H4 (cell line): ENCODE data around the gene PLAGL2. TPM values are rescaled to one million over a fixed set of nuclear protein-coding genes. Genes with fewer than 3 reads are reported as not detected.
"Not testable (repeated sequence)": the region's sequence is repeated elsewhere in the genome, so short reads cannot be mapped to it uniquely, and the experiment has no call there.

Source experiments
- DNase-seq: peaks from one replicate; pipeline ENCODE4 v3.0.0-alpha.2; 2015; ENCODE audit warnings: low spot score
- total RNA-seq: library from RNA; depleted of rRNA; stranded (reverse); fragments of >200 nt; shearing (Covaris generic); gene quantifications from 2 replicates; pipeline ENCODE4 v1.2.3, GENCODE V29; 2014

The PLAGL2 gene
- total RNA-seq, 1 experiment from 2014 or later = 3.7 TPM

DNA sequence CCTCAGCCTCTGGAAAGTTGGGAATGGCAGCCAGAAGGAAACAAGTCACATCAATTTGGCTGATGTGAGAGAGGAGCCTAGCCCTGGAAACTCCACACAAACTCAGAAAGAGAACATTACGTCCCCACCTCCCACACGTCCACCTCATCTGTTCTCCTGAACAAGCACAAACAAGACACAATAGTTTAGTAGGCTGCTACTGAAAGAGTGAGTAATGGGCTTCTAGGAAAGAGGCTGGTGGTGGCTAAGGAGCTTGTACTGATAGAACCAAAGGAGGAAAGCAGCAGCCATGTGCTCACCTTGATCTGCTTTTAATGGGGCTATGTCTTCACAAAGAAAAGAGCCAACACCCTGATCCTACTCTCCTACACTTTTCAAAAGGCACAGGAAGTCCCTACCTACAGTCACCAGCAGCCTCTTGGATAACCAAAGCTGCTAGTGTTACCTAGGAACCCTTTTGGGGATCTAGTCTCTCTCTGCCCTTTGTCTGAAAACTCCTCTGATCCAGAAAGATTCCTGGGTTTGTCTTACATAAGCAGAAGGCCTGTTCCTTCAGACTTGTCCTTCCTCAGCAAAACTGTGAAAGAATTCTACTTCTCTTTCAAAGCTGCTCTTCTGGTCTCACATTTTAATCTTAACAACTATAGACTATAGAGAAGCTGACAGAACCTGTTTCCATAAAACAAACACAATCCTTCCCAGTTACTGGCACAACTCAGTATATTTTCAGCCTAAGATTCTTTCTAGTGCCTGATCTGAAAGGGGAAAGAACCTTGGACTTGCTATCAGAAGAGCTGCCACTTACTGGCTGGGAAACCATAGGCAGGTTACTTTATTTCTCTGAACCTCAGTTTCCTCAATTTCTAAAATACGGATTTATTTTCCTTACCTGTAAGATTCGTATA lies 3.1 kb downstream of the PLAGL2 start:
- no peak for DNase-seq

DNA sequence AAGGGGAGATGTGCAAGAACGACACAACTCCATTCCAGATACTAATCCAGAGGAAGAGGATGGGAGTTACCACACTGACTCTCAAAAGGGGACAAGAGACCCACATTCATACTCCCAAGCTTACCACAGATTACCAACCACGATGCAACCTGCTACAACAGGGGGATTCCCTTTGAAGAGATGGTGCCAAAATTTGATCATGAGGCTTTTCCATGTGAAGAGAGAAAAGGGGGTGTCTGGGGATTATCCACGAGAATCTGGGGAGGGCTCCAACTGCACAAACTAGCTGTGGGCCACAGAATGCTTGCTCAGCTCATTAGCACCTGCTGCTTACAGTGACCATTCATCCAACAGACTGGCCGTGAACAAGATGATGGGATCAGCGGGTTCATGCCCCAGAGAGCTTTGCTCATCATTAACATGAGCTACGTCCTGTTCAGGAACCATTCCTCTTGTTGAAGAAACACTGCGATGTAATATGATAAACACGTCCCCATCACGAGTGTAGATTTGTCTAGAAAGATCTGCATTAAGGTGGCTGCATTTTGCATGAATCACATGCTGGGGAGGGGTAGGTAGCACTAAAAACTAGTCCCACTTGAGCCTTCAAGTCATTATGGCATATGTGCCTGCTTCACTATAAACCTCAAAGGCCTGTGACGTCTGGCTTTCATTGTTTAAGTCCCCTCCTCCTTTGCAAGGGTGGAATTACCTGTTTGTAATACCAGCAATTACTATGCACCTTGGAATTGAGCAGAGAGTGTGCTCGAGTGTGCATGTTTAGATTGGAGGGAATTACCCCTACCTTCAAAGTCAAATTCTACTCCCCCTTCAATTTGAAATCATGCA lies 4.0 kb downstream of the PLAGL2 start:
- DNase-seq = no peak

DNA sequence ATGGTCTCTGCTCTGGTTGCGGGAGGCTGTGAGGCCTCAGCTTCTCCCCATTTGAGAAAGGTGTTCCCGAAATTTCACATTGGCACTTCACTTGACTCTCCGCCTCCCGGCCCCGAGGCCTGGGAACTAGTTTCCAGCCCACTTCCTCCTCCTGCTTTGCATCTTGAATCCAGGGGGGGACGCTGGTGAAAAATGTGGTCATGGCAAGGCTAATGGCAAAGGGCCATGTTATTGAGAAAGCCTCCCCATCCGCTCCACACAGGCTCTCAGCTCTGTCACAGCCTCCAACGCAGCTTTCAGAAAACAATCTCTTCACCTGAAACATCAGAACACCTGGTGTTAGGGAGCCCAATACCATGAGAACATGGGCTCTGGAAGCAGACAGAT lies 5.6 kb downstream of the PLAGL2 start:
- no peak for DNase-seq

DNA sequence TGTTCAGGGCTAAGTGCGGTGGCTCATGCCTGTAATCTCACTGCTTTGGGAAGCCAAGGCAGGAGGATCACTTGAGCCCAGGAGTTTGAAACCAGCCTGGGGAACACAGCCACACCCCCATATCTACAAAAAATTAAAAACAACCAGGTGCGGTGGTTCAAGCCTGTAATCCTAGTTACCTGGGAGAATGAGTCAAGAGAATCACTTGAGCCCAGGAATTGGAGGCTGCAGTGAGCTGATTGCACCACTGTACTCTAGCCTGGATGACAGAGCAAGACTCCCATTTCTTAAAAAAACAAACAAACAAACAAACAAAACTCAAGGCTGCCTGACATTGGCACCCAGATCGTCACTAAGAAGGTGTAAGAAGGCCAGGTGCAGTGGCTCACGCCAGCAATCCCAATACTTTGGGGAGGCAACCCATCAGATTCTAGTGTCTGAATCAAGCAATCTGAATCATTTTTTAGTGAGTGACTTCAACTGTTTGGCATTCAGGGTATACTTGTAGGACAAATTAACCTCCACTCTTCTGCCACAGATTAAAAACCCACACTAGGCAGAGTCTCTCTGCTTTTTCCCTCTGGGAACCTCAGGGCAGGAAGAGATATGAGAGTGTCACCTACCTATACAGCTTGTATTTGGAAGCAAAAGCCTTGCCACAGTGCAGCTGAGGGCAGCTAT lies 6.1 kb downstream of the PLAGL2 start:
- no peak for DNase-seq

DNA sequence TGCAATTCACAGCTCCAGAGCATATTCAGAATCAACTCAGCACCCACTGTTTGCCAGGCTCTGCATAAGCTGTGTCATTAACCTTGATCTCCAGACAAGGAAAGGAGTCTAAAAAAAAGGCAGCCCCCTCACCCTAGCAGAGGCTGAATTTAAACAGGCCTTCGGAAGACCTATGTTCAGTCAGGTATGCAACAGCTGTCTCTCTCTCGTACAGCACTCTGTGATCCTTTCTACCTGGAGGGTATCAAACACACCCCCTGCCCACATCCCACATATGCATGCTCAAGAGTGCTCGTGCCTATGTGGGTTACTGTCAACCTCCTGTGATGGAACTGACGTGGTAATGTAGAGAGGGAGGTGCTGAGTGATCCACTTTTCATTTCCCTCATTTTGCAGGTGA lies 8.5 kb downstream of the PLAGL2 start:
- no peak for DNase-seq

DNA sequence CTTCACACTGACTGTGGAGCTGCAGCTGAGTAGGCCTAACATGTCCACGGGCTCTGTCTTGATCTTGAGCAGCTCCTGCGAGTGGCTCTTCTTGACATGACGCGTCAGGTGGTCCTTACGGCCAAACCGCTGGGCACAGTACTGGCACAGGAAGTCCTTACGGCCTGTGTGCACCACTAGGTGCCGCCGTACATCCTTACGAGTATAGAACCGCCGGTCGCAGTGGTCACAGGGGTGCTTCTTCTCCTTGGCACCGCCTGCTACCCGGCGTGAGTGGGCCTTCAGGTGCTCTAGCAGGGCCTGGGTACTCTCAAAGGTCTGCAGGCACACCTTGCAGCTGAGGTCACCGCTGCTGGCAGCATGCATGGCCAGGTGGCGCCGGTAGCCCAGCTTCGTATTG lies 10.4 kb downstream of the PLAGL2 start:
- DNase-seq = not testable (repeated sequence)

DNA sequence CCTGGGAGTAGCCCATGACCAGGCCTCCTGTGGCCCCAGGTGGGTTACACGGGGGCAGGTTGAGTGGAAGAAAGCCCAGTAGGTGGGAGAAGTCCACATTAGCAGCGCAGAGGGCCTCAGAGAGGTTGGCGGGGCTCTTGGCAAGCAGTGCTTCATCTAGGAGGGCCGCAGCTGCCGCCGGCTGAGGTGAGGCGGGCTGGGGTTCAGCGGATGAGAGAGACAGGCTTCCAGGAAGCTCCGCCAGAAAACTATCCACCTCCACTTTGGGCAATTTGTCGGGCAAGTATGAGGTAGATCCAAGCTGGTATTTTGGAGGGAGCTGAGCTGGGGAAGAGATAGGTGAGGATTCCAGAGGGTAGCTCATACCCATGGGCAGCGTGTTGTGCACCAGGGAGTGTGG lies 10.9 kb downstream of the PLAGL2 start:
- not testable (repeated sequence) for DNase-seq

DNA sequence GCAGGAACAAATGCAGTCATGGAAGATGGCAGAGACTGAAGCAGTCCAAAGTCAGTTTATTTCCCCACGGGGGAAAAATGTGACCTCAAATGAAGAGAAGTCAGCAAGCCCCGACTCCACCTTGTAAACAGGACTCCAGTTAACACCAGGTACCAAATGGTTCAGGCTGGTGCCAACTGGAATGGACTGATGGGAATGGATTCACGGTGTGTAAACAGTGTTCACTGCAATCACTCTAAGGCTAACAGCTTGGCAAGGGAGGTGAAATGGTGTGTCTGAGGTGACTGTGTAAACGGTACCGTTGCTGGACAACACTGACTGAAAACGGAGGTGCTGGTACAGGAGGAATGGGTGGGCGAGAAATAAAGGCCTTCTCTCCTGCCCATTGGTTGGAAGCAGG lies 12.0 kb downstream of the PLAGL2 start:
- DNase-seq = no peak

DNA sequence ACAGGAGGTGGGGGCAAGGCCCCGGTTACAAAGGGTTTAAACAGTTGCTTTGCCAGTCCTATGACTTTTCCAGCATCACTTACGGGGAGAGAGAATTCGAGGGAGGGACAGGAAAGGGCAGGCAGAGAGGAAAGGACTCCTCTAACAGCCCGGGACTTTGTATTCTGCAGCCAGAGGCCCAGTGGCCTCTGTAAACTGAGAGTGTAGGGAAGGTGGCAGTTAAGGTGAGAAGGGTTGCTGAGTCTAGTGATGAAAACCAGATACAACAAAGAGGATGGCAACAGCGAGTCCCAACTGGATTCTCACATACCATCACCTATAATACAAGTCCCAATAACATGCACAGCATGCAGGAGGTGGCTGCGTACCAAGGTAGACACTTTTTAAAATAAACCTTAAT lies 13.5 kb downstream of the PLAGL2 start:
- DNase-seq = no peak

DNA sequence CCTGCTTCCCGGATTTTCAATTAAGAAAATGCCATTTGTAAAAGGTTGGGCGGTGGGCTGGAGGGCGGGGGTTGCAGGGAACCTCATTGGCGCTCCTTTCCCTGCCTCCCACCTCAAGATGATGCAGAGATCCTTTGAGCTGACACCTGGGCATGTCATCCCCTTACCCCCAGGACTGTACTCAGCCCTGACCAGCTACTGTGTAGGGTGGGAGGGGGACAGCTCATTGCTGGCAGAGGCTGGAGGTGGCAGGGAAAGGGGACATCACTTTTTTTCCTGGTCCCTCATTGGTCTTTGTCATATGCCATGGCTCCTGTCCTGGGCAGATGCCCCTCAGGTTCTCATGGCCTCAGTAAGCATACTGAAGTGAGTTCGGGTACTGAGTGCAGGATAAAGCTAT lies 14.2 kb downstream of the PLAGL2 start:
- DNase-seq = not testable (repeated sequence)

DNA sequence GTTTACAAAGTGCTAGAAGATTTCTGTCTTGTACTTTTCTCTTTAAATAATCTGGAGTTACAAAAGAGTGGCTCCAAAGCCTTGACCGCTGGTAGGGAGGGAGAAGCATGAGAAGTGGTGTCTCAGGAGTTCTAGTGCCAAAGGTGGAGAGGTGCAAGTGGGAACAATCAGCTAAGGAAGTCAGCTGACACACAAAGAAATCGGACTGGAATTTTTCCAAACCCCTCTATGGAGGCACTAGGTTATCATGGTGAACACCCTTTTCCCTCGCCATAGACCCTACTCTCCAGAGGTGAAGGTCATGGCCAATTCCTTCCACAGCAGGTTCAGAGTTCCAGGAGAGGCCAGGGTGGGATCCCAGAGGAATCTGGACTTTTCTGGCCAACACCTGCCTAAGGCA lies 14.8 kb downstream of the PLAGL2 start:
- DNase-seq = no peak

DNA sequence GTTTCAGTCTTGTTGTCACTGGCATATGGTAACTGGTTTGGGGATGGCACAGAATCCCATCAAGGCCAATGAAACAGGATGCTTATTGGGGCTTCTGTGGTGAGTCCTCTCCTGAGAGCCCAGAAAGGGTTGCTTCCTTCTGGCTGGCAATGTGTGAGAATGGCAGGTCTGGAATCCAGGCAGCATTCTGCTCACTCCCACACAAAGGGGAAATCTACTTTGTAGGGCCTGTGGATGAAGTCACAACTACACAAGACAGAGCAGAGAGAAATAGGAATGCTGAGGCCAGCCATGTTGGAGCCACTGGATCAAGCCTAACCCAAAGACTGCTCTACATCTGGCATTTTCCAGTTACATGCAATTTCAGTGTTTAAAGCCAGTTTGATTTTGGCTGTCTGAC lies 15.7 kb downstream of the PLAGL2 start:
- DNase-seq = no peak

DNA sequence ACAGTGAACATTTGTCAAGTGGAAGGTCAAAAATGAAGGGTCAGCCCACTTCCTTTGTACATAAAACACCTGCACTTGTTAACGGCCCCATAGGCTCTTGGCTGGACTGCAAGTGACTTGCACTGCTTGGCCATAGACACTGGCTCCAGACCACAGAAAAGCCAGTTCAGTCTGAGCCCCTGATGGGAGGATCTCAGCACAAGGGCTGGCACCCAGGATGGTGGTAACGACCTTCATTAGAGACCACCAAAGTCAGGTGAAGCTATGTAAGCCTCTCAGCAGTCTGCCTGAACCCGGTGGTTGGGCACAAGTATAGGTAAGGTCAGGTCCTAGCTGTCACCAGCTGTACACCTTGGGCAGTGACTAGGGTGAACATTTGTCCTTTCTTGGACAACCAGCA lies 16.1 kb downstream of the PLAGL2 start:
- DNase-seq = no peak

DNA sequence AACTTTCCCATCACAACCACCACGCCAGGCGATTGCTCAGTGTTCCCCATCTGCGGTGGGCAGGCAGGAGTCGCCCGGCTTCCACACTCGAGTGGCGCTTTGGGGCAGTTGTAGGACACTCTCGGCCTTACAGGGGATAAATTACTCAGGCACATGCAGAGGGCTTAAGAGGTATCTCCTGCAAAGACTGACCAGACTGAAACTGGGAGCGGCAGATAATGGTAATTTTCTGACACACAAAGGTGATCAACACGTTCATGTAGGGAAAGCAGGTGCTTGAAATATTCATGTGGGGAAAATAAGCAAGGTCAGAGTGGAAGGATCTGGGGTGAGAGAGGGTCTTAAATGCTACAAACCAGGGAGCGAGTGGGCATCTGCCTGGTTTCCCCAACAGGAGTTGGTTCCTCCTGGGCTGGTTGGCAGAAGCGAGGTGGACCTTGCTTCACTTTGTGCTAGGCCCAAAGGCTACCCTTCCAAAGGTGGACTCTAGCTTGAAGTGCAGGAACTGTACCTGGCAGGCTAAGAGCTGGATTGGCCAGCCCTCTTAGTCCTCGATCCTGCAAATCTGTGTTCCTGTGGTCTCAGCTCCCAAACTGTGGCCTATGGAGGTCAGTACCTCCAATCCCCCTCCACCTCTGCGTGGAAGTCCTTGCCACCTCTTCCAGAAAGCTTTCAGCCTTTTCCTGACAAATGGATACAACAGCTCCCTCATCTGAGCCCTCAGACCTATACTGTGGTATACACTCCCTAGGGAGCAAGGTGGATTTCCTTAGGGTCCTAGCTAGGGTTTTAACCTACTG lies 16.7 kb downstream of the PLAGL2 start:
- DNase-seq = no peak

DNA sequence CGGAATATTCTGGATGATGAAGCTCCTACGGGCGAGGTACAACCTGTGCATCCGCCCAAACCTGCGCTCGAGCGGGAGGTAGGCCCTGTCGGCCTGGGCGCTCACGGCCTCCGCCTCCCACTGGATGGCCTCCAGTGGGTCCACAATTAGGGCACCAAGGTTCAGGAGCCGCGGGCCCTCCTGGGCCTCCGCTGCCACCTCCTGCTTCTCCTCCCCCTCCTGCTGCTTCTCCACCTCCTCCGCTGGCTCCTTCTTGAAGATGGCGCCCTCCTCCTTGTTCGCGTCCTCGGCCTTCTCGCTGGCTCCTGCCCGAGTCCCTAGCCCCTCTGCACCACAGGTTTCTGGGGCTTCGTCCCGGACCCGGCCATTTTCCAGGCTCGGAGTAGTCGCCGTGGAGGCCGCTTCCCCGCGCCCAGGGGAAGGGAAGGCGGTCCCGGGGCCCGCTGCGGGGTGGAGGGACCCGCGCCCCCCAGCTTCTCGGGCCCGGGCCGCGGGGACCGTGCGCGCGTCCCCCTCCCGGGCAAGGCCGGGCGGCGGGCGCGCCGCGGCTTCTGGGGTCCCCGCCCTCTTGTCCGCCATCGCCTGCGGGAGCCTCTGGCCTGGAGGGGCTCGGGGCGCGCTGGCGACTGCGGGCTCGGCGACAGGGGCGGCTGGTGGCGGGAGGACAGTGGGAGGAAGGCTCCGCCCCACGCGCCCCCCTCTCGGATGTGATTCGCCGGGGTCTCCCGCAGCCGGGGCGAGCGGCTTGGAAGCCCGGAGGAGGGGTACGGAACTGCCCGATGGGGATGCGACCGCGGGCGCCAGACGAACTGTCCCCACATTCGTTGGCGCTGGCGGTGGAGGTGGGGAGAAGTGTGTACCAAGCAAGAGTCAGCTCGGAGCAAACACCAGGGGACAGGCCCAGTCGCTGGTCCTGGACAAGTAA lies 17.6 kb downstream of the PLAGL2 start:
- DNase-seq = no peak

DNA sequence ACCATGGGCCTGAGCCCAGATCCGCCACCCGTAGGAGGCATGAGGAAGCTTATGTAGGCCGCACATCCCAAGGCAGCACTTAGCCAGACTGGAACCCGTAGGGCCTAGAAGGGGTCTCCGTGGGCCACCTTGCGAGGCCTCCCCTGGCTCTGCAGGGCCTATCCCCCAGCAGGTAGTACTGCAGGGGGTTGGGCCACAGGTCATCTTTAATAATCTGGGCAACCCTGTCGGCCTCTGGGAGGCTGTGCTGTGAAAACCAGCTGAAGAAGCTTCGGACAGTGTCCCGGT lies 18.5 kb downstream of the PLAGL2 start:
- no peak for DNase-seq

DNA sequence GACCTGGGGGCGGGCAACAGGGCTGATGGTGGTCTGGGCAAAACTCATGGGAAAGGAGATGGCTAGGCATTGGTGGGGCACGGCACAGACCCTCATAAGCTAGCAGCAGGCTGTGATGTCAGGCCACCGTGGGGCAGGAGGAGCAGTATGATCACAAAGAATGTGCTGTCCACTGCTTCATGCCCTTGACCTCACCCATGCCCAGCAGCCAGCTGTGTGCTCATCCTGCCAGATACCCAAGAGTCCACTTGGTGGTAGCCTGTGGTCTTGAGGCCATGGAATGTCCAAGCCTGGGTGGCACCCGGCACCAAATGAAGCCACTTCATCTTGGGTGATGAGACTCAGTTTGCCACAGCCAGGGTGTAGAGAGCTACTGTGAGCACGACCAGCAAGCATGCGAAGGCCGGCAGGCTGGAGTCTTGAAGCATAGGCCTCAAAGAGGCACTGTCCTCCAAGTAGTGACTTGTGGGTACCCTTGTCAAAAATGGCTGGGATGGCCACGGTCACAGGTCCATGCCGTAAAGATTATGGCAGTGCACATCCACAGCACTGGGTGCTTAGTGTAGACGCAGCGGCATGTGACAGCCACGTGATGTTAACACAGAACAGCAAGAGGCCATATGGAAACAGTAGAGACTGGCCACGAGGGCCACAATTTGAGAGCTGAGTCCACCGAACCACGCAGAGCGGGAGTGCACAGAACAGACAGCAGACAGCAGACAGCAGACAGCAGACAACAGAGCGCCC lies 19.0 kb downstream of the PLAGL2 start:
- DNase-seq = no peak

DNA sequence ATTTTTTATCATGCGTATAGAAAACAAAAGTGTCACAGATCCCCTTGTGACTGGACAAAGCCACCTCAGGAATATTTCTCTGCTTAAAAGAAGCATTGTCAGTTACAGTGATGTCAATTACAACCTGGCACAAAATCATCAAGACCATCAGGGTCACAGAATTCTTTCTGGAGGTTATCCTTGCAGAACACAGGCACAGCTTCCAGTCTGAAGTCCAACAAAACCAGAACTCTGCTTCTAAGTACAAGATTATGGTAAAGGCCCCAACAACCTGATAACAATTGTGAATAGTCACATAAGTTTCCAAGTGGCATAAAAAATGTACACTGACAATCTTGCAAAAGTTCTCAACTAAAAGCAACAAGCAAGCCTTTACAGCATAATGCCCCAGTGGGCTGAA lies 21.0 kb downstream of the PLAGL2 start:
- no peak for DNase-seq

DNA sequence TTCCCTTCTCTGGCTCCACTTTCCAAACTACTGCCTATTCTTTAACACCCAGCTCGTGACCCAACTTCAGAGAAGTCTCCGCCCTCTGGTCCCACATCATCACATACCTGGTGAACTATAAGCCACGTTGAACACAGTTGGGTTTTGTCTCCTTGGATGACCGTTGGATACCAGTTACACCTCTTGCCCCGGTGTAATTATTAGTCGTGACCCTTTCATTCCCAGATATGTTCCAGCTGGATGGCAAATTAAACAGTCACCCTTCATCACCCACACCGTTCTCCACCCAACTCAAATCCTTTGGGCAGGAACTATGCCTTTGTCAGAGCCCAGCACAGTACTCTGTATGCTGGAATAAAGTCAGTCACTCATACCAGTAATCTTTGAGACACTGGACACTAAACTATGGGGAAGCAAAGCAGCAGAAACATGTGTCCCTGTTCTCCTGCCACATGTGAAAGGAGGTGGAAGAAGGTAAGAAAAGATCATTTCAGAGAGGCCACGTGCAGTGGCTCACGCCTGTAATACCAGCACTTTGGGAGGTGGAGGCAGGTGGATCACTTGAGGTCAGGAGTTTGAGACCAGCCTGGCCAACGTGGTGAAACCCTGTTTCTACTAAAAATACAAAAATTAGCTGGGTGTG lies 22.5 kb downstream of the PLAGL2 start:
- no peak for DNase-seq
